ENCODE measurements around the gene CBX6. TPM values are rescaled to one million over a fixed set of nuclear protein-coding genes. Genes with fewer than 3 reads are reported as not detected.
A peak's percentile ranks its signal among the peaks of the same experiment; 100 is the strongest.

Gene CBX6
- total RNA-seq, 1 donor from 2014 or later, result 101 TPM

GRCh38 chr22:38843201-38843656, 28.8 kb downstream of the CBX6 start:
- no peaks in the 10 kb centered on the region for H3K9me3 Mint-ChIP-seq
- H3K4me1 Mint-ChIP-seq, result peaks cover 2% of the 10 kb centered on the region
- H3K4me3 Mint-ChIP-seq, result no peak overlapping the region
- TF ChIP-seq, protein P1, sequence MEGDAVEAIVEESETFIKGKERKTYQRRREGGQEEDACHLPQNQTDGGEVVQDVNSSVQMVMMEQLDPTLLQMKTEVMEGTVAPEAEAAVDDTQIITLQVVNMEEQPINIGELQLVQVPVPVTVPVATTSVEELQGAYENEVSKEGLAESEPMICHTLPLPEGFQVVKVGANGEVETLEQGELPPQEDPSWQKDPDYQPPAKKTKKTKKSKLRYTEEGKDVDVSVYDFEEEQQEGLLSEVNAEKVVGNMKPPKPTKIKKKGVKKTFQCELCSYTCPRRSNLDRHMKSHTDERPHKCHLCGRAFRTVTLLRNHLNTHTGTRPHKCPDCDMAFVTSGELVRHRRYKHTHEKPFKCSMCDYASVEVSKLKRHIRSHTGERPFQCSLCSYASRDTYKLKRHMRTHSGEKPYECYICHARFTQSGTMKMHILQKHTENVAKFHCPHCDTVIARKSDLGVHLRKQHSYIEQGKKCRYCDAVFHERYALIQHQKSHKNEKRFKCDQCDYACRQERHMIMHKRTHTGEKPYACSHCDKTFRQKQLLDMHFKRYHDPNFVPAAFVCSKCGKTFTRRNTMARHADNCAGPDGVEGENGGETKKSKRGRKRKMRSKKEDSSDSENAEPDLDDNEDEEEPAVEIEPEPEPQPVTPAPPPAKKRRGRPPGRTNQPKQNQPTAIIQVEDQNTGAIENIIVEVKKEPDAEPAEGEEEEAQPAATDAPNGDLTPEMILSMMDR (IDR thresholded peaks at IDR 0.05; ENCODE audit: unreplicated experiment), result no peak
- no peak overlapping the region for H3K27ac Mint-ChIP-seq
- DNase-seq (ENCODE audit: low spot score in 2 of 2, unreplicated experiment in 2 of 2), result peak; percentile 50 to 73
- H3K36me3 Mint-ChIP-seq, result no peaks in the 10 kb centered on the region
- peaks cover 79% of the 10 kb centered on the region for H3K27me3 Mint-ChIP-seq (ENCODE audit: low read depth)

GRCh38 chr22:38842512-38843200, 29.4 kb downstream of the CBX6 start:
- Mint-ChIP-seq H3K4me1 (peaks cover 2% of the 10 kb centered on the region), H3K4me3 (peak overlapping the region; percentile 68), H3K27me3 (ENCODE audit: low read depth) (peaks cover 77% of the 10 kb centered on the region), H3K36me3 (no peaks in the 10 kb centered on the region), H3K9me3 (no peaks in the 10 kb centered on the region), H3K27ac (peak overlapping the region; percentile 21)
- TF ChIP-seq, protein P1 (IDR thresholded peaks at IDR 0.05; ENCODE audit: unreplicated experiment), result no peak
- no peak for DNase-seq (ENCODE audit: low spot score in 2 of 2, unreplicated experiment in 2 of 2)

GRCh38 chr22:38841635-38842034, 30.4 kb downstream of the CBX6 start:
- peaks cover 75% of the 10 kb centered on the region for H3K27me3 Mint-ChIP-seq (ENCODE audit: low read depth)
- no peak overlapping the region for H3K27ac Mint-ChIP-seq
- DNase-seq (ENCODE audit: low spot score in 2 of 2, unreplicated experiment in 2 of 2), result no peak
- no peaks in the 10 kb centered on the region for H3K9me3 Mint-ChIP-seq
- peak overlapping the region; percentile 68 for H3K4me3 Mint-ChIP-seq
- peaks cover 2% of the 10 kb centered on the region for H3K4me1 Mint-ChIP-seq
- TF ChIP-seq, protein P1 (IDR thresholded peaks at IDR 0.05; ENCODE audit: unreplicated experiment), result no peak
- H3K36me3 Mint-ChIP-seq, result no peaks in the 10 kb centered on the region

DNA sequence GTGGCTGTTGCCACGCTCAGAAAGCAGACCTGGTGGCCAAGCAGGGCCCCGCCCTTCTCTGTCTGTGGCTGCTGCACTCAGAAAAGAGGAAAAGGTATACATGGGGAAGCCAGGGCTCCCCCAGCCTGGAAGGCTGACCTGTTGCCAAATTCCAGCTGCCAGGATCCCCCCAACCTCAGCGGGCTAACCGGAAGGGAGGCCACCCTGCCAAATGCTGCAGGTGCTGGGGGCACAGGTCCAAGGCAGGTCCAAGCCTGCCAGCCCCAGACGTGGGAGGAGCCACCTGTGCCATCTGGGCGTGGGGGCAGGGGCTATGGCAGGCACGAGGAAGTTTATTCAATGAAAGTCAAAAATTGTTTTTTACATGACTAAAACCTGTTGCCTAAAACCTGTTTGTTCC, 30.8 kb downstream of the CBX6 start:
- Mint-ChIP-seq H3K36me3 (no peaks in the 10 kb centered on the region), H3K9me3 (no peaks in the 10 kb centered on the region), H3K4me1 (peaks cover 2% of the 10 kb centered on the region), H3K27me3 (ENCODE audit: low read depth) (peaks cover 75% of the 10 kb centered on the region), H3K27ac (no peak overlapping the region), H3K4me3 (no peak overlapping the region)
- TF ChIP-seq, protein P1 (IDR thresholded peaks at IDR 0.05; ENCODE audit: unreplicated experiment), result no peak
- DNase-seq (ENCODE audit: low spot score in 2 of 2, unreplicated experiment in 2 of 2), result no peak

GRCh38 chr22:38840129-38840528, 31.9 kb downstream of the CBX6 start:
- H3K4me1 Mint-ChIP-seq, result peaks cover 2% of the 10 kb centered on the region
- TF ChIP-seq, protein P1 (IDR thresholded peaks at IDR 0.05; ENCODE audit: unreplicated experiment), result no peak
- no peaks in the 10 kb centered on the region for H3K36me3 Mint-ChIP-seq
- peaks cover 75% of the 10 kb centered on the region for H3K27me3 Mint-ChIP-seq (ENCODE audit: low read depth)
- no peak for DNase-seq (ENCODE audit: low spot score in 2 of 2, unreplicated experiment in 2 of 2)
- no peak overlapping the region for H3K27ac Mint-ChIP-seq
- H3K9me3 Mint-ChIP-seq, result no peaks in the 10 kb centered on the region
- H3K4me3 Mint-ChIP-seq, result no peak overlapping the region

All from mesothelial cell of epicardium (in vitro differentiated cells).